Measurements from ENCODE around the gene ZIC1. TPM values are rescaled to one million over a fixed set of nuclear protein-coding genes. Genes with fewer than 3 reads are reported as not detected.

The ZIC1 gene
- total RNA-seq, 1 experiment from 2014 or later: not detected

DNA sequence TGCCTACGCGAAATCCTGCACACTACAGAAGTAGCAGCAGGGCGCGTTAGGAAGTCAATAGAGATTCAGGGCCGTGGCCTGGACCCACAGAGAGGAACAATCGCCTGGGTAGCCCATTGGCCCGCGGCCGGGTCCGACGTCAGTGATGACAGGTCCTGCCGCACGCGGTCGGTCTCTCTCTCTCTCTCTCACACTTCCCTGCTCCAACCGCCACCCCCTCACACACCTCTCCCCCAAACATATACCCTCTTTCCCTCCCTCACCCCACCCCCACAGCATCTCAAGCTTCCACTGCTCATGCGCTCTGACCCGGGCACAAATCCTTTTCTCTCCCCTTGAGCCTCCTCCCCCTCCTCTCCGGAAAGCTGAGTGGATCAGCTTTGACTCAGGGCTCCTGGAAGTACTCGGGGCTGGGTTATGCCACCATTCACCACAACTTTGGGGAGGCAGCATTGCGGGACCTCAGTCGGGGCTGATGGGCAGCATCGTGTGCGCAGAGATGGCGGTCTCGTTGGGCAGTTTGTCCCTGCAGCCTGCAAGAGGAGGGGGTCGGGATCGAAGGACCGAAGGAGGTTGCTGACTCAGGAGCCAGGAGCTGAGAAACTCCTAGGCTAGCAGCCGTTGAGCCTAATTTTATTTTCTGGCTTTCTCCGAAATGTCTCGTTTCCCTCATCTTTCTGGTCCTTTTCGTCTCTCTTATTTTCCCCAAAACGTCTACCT is 11.8 kb upstream of the ZIC1 start:
- Histone ChIP-seq H3K9me2 (ENCODE audit: insufficient read depth) (no peaks in the 10 kb centered on the region), H3K36me3 (ENCODE audit: low read depth) (no peaks in the 10 kb centered on the region), H4K20me1 (ENCODE audit: insufficient read depth) (no peaks in the 10 kb centered on the region), H3K27ac (no peak overlapping the region), H3K27me3 (ENCODE audit: insufficient read depth, low read depth) (no peaks in the 10 kb centered on the region), H3F3A (ENCODE audit: insufficient read depth, low read depth) (no peaks in the 10 kb centered on the region), H3K9me3 (ENCODE audit: insufficient read depth, low read depth) (no peaks in the 10 kb centered on the region), H3K79me2 (ENCODE audit: low read depth) (no peaks in the 10 kb centered on the region), H3K4me1 (replicated peaks; ENCODE audit: insufficient read depth) (no peaks in the 10 kb centered on the region), H3K4me3 (no peak overlapping the region), H2AFZ (no peak overlapping the region), H3K4me2 (no peak overlapping the region)
- ChIA-PET POLR2A (ENCODE audit: unreplicated experiment) (no interaction called here), CTCF (interaction anchor here (0.6 kb wide), 1 partner anchor 926 kb away, joined by 6 read pairs; no protein-coding TSS in a partner anchor)
- no TSS peak for BruUV-seq (replicated peaks)
- intact Hi-C loops (cut with micrococcal nuclease; ENCODE audit: unreplicated experiment): no loop called here
- TF ChIP-seq, protein P1, sequence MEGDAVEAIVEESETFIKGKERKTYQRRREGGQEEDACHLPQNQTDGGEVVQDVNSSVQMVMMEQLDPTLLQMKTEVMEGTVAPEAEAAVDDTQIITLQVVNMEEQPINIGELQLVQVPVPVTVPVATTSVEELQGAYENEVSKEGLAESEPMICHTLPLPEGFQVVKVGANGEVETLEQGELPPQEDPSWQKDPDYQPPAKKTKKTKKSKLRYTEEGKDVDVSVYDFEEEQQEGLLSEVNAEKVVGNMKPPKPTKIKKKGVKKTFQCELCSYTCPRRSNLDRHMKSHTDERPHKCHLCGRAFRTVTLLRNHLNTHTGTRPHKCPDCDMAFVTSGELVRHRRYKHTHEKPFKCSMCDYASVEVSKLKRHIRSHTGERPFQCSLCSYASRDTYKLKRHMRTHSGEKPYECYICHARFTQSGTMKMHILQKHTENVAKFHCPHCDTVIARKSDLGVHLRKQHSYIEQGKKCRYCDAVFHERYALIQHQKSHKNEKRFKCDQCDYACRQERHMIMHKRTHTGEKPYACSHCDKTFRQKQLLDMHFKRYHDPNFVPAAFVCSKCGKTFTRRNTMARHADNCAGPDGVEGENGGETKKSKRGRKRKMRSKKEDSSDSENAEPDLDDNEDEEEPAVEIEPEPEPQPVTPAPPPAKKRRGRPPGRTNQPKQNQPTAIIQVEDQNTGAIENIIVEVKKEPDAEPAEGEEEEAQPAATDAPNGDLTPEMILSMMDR (conservative IDR thresholded peaks at IDR 0.05): no peak
- no peak for TF ChIP-seq EZH2 (IDR thresholded peaks at IDR 0.05; ENCODE audit: low read depth)
- DNase-seq: no peak

DNA sequence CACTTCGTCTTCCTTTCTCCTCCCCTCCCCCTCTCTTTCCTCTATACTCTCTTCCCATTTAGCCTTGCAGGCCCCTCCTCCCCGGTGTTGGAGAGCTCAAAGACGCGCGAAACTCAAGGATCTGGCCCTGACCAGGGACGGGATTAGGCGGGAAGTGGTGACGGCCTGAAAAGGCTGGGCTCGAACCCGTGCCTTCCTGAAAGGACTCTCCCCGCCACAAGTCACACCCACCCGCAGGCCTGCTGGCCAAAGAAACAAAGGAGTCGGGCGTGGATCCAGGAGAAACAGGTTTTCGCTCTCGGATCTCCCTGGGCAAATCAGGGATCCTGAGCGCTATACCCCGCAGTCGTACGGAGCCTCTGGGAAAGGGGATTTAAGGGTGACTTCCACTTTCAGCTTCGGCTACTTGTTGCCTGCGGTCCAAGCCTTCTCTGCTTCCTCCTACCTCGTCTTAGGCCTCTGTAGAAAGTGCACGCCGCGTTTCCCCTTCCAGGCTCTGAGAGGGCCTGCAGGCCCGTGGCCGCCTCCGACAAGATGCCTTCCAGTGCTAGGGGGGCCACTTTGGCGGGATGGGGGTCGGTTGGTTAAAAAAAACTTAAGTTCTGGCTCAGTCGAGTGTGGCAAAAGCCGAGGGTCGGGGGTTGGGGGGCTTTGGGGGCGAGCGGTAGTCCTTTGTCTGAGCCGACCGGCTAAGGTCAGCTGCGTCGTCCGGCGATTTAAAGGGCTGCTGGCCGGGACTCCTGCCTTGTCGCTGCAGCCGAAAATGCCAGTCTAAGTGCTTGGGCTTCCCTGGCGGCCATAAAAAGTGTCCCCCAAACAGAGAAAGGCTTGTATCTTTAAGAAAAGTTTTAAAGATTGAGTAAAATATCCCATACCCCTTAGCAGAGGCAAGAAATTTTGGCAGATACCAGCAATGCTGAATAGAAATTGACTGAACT is 11.0 kb upstream of the ZIC1 start:
- Histone ChIP-seq H3K27ac (no peak overlapping the region), H3F3A (ENCODE audit: insufficient read depth, low read depth) (no peaks in the 10 kb centered on the region), H3K36me3 (ENCODE audit: low read depth) (no peaks in the 10 kb centered on the region), H4K20me1 (ENCODE audit: insufficient read depth) (no peaks in the 10 kb centered on the region), H3K9me2 (ENCODE audit: insufficient read depth) (no peaks in the 10 kb centered on the region), H3K4me3 (no peak overlapping the region), H3K4me1 (replicated peaks; ENCODE audit: insufficient read depth) (no peaks in the 10 kb centered on the region), H3K27me3 (ENCODE audit: insufficient read depth, low read depth) (no peaks in the 10 kb centered on the region), H2AFZ (no peak overlapping the region), H3K4me2 (no peak overlapping the region), H3K9me3 (ENCODE audit: insufficient read depth, low read depth) (no peaks in the 10 kb centered on the region), H3K79me2 (ENCODE audit: low read depth) (no peaks in the 10 kb centered on the region)
- ChIA-PET CTCF (interaction anchor here (0.6 kb wide), 1 partner anchor 925 kb away, joined by 6 read pairs; no protein-coding TSS in a partner anchor), POLR2A (ENCODE audit: unreplicated experiment) (no interaction called here)
- no peak for DNase-seq
- no TSS peak for BruUV-seq (replicated peaks)
- TF ChIP-seq, protein P1 (conservative IDR thresholded peaks at IDR 0.05): no peak
- TF ChIP-seq EZH2 (IDR thresholded peaks at IDR 0.05; ENCODE audit: low read depth): no peak
- intact Hi-C loops (cut with micrococcal nuclease; ENCODE audit: unreplicated experiment): no loop called here

DNA sequence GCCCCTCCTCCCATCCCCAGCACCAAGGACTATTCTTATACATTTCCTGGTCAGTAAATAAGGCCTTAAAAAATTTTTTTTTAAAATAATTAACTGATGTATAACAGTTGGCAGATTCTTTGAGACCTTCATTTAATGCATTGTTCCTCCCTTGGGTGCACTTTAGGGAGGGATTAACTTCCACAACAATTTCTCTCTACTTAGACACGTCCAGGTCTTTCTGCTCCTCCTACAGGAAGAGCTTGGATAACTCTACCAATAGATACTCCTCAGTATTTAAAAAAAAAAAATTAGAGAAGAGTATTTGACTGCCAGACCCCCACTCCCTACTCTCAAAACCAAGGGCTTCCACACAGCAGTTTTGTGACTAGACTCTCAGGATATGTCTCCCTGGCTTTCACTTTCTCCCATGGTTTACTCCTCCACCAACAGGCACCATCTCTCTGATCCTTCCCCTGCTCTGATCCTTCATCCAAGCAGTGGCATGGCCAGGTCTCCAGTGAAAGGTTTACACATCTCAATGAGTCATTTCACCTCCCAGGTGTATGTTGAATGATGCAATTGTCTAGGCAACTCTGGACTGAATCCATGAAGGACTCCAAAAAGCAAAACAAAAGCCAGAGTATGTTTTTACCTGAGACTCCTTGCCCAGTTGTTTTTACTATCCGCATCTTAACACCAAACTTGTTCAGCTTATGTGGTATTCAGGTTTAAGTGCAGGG is 10.2 kb upstream of the ZIC1 start:
- H3K4me2 ChIP-seq: no peak overlapping the region
- no peaks in the 10 kb centered on the region for H3K9me2 ChIP-seq (ENCODE audit: insufficient read depth)
- H3K36me3 ChIP-seq (ENCODE audit: low read depth): no peaks in the 10 kb centered on the region
- ChIA-PET CTCF (interaction anchor here (0.6 kb wide), 2 partner anchors 579 to 650 kb away, joined by 3 to 6 read pairs; no protein-coding TSS in a partner anchor), POLR2A (ENCODE audit: unreplicated experiment) (no interaction called here)
- no peaks in the 10 kb centered on the region for H3F3A ChIP-seq (ENCODE audit: insufficient read depth, low read depth)
- no peak overlapping the region for H3K27ac ChIP-seq
- H3K9me3 ChIP-seq (ENCODE audit: insufficient read depth, low read depth): no peaks in the 10 kb centered on the region
- BruUV-seq (replicated peaks): no TSS peak
- H3K79me2 ChIP-seq (ENCODE audit: low read depth): no peaks in the 10 kb centered on the region
- no peak overlapping the region for H3K4me3 ChIP-seq
- no peaks in the 10 kb centered on the region for H4K20me1 ChIP-seq (ENCODE audit: insufficient read depth)
- TF ChIP-seq, protein P1 (conservative IDR thresholded peaks at IDR 0.05): no peak
- TF ChIP-seq EZH2 (IDR thresholded peaks at IDR 0.05; ENCODE audit: low read depth): no peak
- intact Hi-C loops (cut with micrococcal nuclease; ENCODE audit: unreplicated experiment): no loop called here
- DNase-seq: no peak
- no peak overlapping the region for H2AFZ ChIP-seq
- no peaks in the 10 kb centered on the region for H3K27me3 ChIP-seq (ENCODE audit: insufficient read depth, low read depth)
- H3K4me1 ChIP-seq (replicated peaks; ENCODE audit: insufficient read depth): no peaks in the 10 kb centered on the region

All from PC-9 (cell line).